NCI-H1694 treated with DMSO at 0.1 percent for 48 hours (cell line): ENCODE measurements around the gene RIOK1.
"Not testable (repeated sequence)": the region's sequence is repeated elsewhere in the genome, so short reads cannot be mapped to it uniquely, and the experiment has no call there.

Experiments used
- DNase-seq: peaks from one replicate; lab custom pipeline; 2025; lab: John Stamatoyannopoulos, UW

The RIOK1 gene

GRCh38 chr6:7389451-7390225 is at the start of gene RIOK1, which contains the start of gene CAGE1:
Gene RIOK1 (plus strand): TSS chr6:7389808. CDS start chr6:7390003, 195 bp downstream.
Gene CAGE1 (minus strand): TSS chr6:7389742. CDS start chr6:7387173, 2,569 bp downstream.
- peak; percentile 97 for DNase-seq

- DNase-seq: no peak
Observed at GRCh38 chr6:7341271-7341670, 48.3 kb upstream of the RIOK1 start.

- peak; percentile 60 for DNase-seq
Observed at GRCh38 chr6:7341989-7342742, 47.4 kb upstream of the RIOK1 start.

- no peak for DNase-seq
Observed at GRCh38 chr6:7343546-7344475, 45.8 kb upstream of the RIOK1 start.

- DNase-seq: not testable (repeated sequence)
Observed at GRCh38 chr6:7344773-7345450, 44.7 kb upstream of the RIOK1 start.

GRCh38 chr6:7347551-7347997 is 42.0 kb upstream of the RIOK1 start:
- DNase-seq: not testable (repeated sequence)

- not testable (repeated sequence) for DNase-seq
Observed at GRCh38 chr6:7350591-7350990, 39.0 kb upstream of the RIOK1 start.

GRCh38 chr6:7351916-7352315 is 37.7 kb upstream of the RIOK1 start:
- DNase-seq: not testable (repeated sequence)

- DNase-seq: no peak
Observed at GRCh38 chr6:7367408-7367807, 22.2 kb upstream of the RIOK1 start.

- no peak for DNase-seq
Observed at GRCh38 chr6:7373739-7374138, 15.9 kb upstream of the RIOK1 start.

- DNase-seq: no peak
Observed at GRCh38 chr6:7377961-7378360, 11.6 kb upstream of the RIOK1 start.

- DNase-seq: no peak
Observed at GRCh38 chr6:7378740-7379139, 10.9 kb upstream of the RIOK1 start.

GRCh38 chr6:7381092-7381491 is 8.5 kb upstream of the RIOK1 start:
- no peak for DNase-seq

- DNase-seq: no peak
Observed at GRCh38 chr6:7389162-7389450, 502 bp upstream of the RIOK1 start.

- DNase-seq: peak; percentile 70
Observed at GRCh38 chr6:7390226-7390878, 744 bp downstream of the RIOK1 start.

- DNase-seq: no peak
Observed at GRCh38 chr6:7391151-7391550, 1.5 kb downstream of the RIOK1 start.

GRCh38 chr6:7392402-7392801 is 2.8 kb downstream of the RIOK1 start:
- no peak for DNase-seq

GRCh38 chr6:7401075-7401474 is 11.5 kb downstream of the RIOK1 start:
- DNase-seq: no peak

- DNase-seq: no peak
Observed at GRCh38 chr6:7402716-7403115, 13.1 kb downstream of the RIOK1 start.

GRCh38 chr6:7404546-7404945 is 14.9 kb downstream of the RIOK1 start:
- DNase-seq: no peak

- no peak for DNase-seq
Observed at GRCh38 chr6:7406743-7407142, 17.1 kb downstream of the RIOK1 start.
